HG02840 (cell line): ENCODE data around the gene RNASEH2C.
A peak's percentile ranks its signal among the peaks of the same experiment; 100 is the strongest.
"Not testable (repeated sequence)": the region's sequence is repeated elsewhere in the genome, so short reads cannot be mapped to it uniquely, and the experiment has no call there.

Experiments used
- ATAC-seq: cut with Tn5 transposase; IDR thresholded peaks from one replicate; pipeline ENCODE4 v1.9.1; 2021; ENCODE audit warnings: mild to moderate bottlenecking, moderate library complexity, moderate number of reproducible peaks; ENCODE audit not compliant: unreplicated experiment, low FRiP score

The RNASEH2C gene

DNA sequence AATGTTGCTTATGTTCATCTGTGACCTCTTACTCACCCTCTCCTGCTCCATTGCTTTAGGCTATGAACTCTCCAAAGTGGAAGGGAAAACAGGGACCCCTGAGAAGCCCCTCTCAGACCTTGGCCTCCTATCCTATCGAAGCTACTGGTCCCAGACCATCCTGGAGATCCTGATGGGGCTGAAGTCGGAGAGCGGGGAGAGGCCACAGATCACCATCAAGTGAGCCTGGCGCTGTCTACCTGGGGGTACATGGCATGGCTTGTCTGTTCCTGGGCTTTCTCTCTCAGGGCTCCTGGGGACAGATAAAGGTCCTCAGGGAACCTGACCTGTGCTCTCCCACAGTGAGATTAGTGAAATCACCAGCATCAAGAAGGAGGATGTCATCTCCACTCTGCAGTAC lies 2.1 kb downstream of the RNASEH2C start:
- ATAC-seq = no peak

DNA sequence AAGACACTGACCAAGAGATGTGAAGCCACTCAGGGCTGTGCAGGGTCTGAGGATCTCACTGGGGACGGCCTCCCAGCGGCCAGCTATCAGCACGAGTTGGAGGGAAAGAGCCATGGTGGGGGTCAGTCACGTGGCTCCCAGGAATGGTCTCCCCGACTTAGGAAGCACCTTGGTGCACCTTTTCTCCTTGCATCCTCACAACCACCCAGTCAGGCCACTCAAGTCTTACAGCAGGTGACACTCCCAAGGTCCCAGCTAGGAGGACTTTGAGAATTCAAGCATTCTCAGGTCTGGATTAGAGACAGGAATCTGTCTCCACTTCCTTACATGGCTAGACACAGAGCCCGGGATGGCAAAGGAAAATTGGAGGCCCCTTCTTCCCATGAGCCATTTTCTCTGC lies 2.7 kb downstream of the RNASEH2C start:
- ATAC-seq = no peak

GRCh38 chr11:65716774-65717405 lies 3.7 kb downstream of the RNASEH2C start:
- ATAC-seq = no peak

DNA sequence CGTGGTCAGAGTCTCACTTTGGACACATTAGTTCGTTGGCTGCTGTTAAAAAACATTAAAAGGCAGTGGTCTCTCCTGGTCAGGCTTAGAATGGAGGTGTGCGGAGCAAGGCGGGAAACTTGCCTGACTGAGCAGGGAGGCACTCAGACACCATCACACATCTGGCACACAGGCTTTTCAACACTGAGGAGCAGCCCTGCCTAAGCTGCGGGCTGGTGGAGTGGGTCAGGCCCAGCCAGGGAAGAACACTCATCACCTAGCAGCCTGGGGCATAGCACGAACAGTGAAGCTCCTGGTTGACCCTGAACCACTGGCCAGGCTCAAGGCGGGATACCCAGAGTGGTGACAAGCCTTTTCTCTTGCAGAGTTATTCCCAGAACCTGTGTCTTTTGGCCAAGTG lies 4.3 kb downstream of the RNASEH2C start:
- no peak for ATAC-seq

GRCh38 chr11:65714433-65714832 lies 6.2 kb downstream of the RNASEH2C start:
- ATAC-seq = no peak

DNA sequence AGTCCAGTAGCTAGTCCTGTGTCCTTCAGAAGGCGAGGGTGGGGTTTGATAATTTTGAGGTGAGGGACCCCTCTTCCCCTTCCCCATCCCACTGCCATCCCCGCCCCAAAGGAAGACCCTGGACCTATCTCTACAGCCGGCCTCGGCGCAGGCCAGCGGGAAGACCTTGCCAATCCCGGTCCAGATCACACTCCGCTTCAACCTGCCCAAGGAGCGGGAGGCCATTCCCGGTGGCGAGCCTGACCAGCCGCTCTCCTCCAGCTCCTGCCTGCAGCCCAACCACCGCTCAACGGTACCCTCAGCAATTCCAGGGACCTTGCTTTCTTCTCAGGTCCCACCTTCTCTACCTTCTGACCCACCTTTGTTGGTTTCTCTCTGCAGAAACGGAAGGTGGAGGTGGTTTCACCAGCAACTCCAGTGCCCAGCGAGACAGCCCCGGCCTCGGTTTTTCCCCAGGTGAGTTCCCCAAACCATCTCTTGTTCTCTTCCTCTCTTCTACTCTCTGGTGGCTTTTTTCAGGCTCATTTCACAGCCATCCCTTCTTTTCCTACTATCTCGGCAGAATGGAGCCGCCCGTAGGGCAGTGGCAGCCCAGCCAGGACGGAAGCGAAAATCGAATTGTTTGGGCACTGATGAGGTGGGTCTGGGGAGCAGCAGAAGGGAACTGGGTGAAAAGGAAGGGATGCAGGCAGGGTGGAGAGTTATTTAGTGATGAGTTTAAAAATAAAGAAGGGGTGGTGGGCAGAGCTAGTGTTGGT lies 7.2 kb downstream of the RNASEH2C start:
- no peak for ATAC-seq

DNA sequence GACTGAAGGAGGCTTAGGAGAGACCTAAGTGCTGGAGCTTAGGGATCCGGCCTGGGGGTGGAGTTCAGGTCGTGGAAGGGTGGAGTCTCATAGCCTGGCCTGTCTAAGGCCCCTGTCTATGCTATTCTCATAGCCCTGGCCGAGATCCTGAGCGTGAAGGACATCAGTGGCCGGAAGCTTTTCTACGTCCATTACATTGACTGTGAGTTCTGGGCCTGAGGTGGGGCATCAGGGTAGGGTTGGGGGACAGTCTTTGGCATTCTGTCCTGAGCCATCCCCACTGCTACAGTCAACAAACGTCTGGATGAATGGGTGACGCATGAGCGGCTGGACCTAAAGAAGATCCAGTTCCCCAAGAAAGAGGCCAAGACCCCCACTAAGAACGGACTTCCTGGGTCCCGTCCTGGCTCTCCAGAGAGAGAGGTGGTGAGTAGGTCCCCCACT lies 7.9 kb downstream of the RNASEH2C start:
- ATAC-seq = no peak

DNA sequence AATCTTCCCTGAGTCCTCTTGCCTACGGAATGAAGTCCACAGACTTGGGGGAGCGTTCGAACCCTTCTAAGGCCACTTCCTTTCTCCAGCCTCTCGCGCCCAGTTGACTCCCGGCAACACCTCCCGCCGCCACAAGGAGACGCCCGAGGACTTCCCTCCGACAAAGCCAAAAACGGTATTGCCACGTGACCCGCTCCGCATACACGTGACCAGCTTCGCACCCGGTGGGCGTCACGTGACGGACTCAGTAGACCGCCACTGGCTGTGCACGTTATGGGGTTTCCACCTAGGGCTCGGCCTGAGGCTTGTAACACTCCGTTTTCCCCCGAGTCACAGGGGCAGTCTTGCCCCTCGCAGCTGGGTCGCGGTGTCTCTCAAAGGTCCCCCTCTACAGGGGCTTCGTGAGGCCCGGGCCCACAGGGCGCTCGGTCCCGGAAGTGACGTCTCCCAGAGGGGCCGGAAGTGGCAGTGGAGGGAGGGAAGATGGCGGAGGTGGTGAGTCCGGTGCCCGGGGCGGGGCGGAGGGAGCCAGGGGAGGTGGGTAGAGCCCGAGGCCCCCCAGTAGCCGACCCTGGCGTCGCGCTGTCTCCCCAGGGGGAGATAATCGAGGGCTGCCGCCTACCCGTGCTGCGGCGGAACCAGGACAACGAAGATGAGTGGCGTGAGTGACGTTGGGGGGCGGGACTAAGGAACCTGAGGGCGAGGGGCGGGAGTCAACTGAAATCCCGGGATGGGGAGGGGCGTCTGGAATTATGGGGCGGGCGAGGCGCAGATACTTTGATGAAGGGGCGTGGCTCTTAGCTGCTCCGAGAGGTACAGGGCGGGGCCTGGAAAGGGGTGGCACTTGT lies 8.6 kb downstream of the RNASEH2C start, which contains the start of gene KAT5:
KAT5 (plus strand) TSS at position 468 of the 848 bp plus-strand sequence; CDS start at position 484, 16 bp downstream.
- peak; percentile 87 for ATAC-seq

- ATAC-seq = no peak
These were observed 10.2 kb downstream of the RNASEH2C start for GRCh38 chr11:65710421-65710820.

DNA sequence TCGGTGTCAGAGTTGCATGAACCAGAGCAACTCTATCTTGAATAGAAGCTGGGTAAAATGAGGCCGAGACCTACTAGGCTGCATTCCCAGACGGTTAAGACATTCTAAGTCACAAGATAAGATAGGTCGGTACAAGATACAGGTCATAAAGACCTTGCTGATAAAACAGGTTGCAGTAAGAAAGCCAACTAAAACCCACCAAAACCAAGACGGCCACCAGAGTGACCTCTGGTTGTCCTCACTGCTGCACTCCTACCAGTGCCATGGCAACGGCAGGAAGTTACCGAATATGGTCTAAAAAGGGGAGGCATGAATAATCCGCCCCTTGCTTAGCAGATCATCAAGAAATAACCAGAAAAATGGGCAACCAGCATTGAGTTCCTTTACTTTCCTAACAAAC lies 10.9 kb downstream of the RNASEH2C start:
- no peak for ATAC-seq

DNA sequence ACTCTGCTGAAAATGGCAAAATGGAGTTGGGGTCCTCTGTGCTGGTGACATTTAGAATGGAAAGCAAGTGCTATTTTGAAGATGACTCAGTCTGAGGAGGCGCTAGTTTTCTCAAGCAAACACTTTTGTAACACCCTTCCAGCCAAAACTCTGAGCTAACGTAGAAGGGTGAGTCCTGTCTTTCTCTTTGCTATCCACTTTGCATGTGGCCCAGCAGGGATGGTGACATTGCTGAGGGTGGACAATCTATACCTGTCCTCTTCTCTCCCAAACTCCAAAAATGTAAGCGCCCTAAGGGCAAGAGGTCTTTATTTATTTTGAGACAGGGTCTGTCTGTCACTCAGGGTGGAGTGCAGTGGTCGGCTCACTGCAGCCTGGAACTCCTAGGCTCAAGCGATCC lies 12.1 kb downstream of the RNASEH2C start:
- no peak for ATAC-seq

- not testable (repeated sequence) for ATAC-seq
These were observed 13.6 kb downstream of the RNASEH2C start for GRCh38 chr11:65707002-65707401.

DNA sequence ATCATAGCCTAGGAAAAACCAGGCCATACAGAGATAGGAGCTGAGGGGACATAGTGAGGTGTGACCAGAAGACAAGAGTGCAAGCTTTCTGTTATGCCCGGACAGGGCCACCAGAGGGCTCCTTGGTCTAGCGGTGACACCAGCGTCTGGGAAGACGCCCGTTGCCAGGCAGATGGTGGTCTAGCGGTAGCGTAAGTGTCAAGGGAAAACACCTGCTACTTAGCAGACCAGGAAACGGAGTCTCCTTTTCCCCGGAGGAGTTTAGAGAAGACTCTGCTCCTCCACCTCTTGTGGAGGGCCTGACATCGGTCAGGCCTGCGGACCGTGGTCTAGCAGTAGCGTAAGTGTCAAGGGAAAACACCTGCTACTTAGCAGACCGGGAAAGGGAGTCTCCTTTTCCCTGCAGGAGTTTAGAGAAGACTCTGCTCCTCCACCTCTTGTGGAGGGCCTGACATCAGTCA lies 14.3 kb downstream of the RNASEH2C start:
- not testable (repeated sequence) for ATAC-seq

GRCh38 chr11:65703846-65704245 lies 16.8 kb downstream of the RNASEH2C start:
- ATAC-seq = no peak

- ATAC-seq = no peak
These were observed 18.9 kb downstream of the RNASEH2C start for GRCh38 chr11:65701686-65702085.

DNA sequence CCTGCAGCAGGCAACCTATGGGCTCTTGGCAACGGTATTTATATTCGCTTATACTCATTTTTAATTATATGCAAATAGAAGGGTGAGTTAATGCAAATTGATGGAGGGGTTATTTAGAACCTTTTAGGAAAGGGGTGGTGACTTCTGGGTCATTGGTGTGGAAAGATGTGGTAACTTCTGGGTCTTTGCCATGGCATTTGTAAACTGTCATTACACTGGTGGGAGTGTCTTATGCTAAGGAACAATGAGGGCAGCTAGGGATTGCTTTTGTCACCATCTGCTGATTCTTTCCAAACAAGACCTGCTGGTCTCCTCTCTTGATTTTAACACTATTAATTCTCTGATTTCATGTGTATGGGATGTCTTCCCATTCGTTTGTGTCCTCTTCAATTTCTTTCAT lies 20.2 kb downstream of the RNASEH2C start:
- ATAC-seq = no peak

- ATAC-seq = no peak
These were observed 21.3 kb downstream of the RNASEH2C start for GRCh38 chr11:65699306-65699705.

GRCh38 chr11:65698205-65698604 lies 22.4 kb downstream of the RNASEH2C start:
- ATAC-seq = no peak

GRCh38 chr11:65696802-65697552 lies 23.6 kb downstream of the RNASEH2C start:
- no peak for ATAC-seq
